GM21717 (cell line): ENCODE results near the gene ZIC1.

Experiments
- ATAC-seq: cut with Tn5 transposase; IDR thresholded peaks from one replicate; pipeline ENCODE4 v1.9.1; 2021; ENCODE audit warnings: mild to moderate bottlenecking, moderate library complexity; ENCODE audit not compliant: unreplicated experiment

ZIC1 gene

GRCh38 chr3:147420353-147421183, 11.4 kb downstream of the ZIC1 start:
- no peak for ATAC-seq

DNA sequence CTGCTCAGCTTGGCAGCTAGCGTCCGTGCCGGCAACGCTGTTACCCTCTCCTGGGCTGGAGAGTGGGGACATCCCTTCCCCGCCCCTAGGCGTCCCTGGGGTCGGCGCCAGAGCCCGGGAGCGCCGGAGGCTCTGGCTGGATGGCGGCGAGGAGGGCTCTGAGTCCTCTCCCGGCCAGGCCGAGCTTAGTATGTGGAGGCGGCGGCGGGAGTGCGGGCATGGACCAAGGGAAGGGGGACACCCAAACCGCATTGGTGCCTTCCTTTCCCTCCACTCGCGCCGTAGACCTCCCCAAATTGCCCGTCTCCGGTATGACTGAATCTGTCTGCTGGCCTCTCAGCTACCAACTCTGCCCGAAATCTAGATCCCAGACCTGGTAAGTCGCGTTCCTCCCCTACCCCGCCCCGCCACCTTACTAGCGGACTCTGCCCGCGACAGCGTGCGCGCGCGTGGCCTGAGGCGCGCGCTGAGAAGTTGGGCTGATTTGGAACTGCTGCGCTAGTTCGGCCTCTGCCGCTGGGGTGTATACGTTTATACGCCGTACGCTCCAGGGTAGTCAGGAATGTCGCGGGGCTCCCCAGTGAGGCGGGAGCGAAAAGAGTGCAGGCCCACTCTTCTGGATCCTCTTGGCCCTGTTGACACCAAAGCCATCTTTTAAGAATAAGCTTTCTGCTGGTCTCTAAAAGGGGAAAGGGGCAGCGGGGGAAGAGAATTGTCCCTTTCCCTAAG, 12.2 kb downstream of the ZIC1 start:
- ATAC-seq = no peak

GRCh38 chr3:147422196-147422595, 13.0 kb downstream of the ZIC1 start:
- ATAC-seq = no peak

GRCh38 chr3:147422601-147423536, 13.7 kb downstream of the ZIC1 start:
- no peak for ATAC-seq

DNA sequence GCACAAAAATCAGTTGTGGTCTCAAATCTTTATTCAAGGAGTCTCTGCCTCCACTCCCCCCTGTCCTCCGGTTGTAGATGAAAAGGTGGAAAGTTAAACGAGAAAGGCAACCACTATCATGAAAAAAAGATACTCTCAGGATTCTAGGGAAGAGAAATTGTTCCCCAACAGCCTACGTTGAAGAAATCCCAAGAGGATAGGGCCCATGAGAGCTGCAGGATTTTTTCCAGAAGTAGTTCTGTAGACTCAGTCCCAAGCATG, 14.3 kb downstream of the ZIC1 start:
- no peak for ATAC-seq

GRCh38 chr3:147423798-147424580, 14.8 kb downstream of the ZIC1 start:
- no peak for ATAC-seq

DNA sequence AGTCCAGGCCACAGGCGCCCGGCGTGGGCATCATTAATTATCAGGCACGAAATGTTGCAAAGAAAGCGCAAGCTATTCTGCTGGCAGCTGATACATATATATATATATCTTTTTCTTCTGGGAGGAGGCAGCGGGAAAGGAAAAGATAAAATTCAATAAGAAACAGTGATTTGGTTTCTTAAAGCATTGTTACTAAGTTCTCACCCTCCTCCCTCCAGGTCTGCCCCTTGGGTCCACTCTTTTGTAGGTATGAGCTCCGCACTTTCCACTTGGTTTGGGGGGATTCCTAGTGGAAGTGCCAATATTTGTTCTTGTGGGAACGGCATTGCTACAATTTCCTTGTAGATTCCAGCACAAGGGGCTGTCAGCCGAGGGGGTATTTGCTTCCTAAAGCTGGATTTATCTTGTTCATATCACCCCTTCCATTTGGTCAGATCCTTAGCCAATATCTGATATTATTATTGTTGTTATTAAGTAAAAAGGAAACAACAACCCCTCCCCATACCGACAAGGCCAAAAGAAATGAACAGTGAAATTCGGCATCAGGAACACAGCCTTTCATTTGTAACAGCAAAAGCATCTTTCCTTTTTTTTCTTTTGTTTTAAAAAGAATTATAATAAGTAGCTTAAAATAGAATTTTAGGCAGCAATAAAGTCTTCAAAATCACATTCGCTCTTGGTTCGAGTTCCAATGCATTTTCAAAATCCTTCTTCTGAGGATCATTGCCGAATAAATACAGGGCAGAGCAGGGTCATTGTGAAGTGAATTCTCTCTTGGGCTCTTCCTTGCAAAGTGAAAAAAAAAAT, 15.6 kb downstream of the ZIC1 start:
- no peak for ATAC-seq

GRCh38 chr3:147425388-147425850, 16.3 kb downstream of the ZIC1 start:
- ATAC-seq = no peak

- no peak for ATAC-seq
Measured at GRCh38 chr3:147426931-147427330, 17.8 kb downstream of the ZIC1 start.

DNA sequence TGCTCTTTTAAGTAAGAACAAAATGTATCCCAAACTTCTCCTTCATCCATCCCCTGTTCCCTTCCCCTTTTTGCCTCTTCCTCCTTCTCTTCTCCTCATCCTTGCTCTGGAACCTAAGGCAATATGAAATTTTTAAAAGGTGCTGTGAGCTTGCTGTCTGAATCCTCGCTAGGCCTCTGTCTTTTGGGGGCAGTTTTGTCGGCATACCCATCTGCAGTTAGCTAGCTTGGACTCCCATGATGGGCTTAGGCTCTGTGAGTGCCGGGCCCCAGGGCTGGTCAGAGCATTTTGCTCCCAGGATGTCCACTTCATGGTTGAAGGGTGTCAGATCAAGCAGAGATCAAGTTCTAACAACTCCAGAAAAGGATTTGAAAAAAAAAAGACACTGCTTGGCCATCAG, 18.6 kb downstream of the ZIC1 start:
- ATAC-seq = no peak

DNA sequence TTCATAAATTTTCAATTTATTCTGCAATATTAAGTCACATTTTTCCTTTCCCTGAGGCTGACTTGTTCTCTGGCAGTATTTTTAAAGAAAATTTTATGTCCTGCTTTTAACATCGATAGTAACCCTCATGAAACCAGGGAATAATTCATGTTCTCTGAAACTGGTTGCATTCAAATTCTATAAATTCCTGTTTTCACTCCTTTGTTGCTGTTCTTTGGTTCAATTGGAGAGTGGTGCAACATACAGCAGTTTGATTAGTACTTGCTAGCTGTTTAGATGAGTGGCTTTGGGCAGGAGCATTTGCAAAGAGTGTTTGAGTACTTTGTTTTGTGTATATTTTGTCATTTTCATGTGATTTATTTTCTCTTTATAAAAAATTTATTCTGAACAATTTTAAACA, 19.2 kb downstream of the ZIC1 start:
- ATAC-seq = no peak

DNA sequence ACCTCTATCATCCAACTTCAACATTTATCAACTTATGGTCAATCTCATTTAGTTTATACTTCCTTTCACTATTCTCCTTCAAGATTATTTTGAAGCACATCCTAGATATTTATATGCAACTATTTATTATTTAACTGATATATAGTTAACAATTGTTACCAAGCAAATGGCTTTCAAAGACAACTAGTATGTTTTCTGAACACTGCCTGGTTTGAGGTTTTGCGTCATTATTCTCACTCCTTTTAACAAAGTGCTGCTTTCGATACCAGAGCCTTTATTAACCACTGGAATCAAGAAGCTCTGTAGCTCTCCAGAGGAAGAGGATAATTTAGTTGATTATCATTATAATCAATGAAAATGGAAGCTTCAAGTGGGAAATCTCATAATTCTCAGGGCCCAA, 19.6 kb downstream of the ZIC1 start:
- no peak for ATAC-seq

DNA sequence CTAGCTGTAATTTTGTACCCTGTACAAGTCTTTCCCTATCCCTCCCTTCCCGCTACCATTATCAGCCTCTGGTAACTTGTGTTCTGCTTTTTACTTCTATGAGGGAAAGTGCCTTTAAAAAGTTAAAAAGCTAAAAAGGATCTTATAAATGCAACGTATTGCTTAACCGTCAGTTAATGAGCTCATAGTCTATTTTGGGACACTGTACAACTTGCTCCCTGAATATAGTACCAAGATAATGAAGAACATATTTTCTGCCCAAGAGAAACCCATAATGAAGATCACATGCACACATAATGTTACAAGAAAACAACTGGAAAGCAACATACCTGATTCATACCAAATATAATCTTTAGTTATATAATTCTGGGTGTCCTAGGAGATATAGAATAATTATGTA, 22.6 kb downstream of the ZIC1 start:
- no peak for ATAC-seq

DNA sequence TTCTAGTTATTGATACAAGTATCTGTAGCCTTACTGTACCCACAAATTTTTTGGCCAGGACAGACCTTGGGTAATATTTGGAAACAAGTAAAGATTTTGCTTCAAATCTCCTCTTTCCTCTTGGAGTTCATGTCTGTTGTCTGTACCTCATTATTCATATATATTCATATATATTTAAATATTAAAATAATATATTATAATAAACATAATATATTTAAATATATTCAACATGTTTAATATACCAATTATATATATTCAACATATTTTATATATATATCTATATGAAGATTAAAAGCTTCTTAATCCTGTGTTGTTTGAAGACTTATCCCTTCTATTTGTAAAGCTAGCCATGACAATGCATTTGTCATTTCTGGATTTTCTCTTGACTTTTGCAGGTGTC, 38.1 kb downstream of the ZIC1 start:
- no peak for ATAC-seq

DNA sequence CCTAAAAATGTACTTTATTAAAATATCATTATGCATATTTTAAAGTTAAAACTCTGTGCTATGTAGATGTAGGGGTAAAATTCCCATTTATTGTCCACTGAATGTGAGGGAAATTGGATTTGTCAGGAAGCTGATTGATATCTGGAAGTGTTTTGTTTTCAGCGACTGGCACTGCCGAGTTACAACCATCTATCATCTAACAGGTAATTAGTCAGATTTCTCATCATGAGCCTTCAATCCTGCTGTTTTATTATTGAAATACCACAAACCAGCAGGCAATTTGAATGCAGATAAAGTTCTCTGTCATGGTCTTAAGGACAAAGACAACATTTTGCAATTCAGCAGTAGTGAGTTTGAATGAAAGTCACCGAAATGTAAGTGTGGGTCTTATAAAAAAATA, 40.5 kb downstream of the ZIC1 start:
- ATAC-seq = no peak

DNA sequence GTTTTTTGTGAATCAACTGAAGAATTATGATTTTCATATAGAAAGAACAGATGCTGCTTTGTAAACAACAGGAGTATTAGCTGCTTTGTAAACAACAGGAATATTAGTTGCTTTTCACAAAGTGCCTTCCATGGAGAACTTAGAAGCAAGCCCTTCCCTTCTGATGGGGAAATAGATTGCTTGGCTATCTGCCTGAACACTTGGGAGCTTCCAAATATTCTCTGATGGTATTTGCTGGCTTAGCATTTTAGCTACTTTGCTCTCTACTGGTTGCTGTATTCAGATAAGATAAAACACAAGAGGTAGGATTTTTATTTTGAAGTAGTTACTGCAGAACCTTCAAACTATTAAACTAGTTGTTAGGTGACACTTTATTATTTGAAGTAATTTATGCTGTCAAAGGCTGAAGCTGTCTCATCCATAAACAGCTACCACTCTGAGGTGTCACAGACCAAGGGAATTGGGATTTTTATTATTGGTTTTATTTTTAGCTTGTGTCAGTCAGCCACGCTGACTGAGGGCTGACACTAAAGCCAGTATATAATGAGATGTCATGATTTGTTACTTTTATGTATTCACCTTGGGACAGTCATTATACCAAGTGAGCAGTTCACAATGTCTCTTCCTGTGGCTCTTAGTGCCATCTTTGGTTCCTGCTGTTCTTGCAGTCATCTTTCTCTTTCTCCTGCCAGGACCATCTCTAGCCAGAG, 50.0 kb downstream of the ZIC1 start:
- ATAC-seq = no peak

GRCh38 chr3:147462856-147463255, 53.7 kb downstream of the ZIC1 start:
- no peak for ATAC-seq
